HepG2 (cell line): ENCODE measurements around the gene INF2. TPM values are rescaled to one million over a fixed set of nuclear protein-coding genes. Genes with fewer than 3 reads are reported as not detected.
A peak's percentile ranks its signal among the peaks of the same experiment; 100 is the strongest.

Experiments
- DMAP1 ChIP-seq: IDR thresholded peaks from 2 replicates; pipeline ENCODE4 v1.6.1; 2016
- FOSL2 ChIP-seq: sonication (generic); formaldehyde crosslinking; IDR thresholded peaks from 2 replicates; pipeline ENCODE4 v1.4.0; 2020; ENCODE audit warnings: missing genetic modification reagents
- KLF15 ChIP-seq: sonication (generic); formaldehyde crosslinking; IDR thresholded peaks from 2 replicates; pipeline ENCODE4 v1.8.1; 2023; ENCODE audit warnings: borderline replicate concordance, mild to moderate bottlenecking, inconsistent platforms, missing genetic modification reagents, mixed read lengths
- NFYC ChIP-seq: IDR thresholded peaks from 2 replicates; pipeline ENCODE4 v1.6.1; 2016; ENCODE audit warnings: missing genetic modification reagents, missing compliant biosample characterization
- RARG ChIP-seq: sonication (generic); formaldehyde crosslinking; IDR thresholded peaks from 2 replicates; pipeline ENCODE4 v1.4.0; 2020; ENCODE audit warnings: low read depth, mild to moderate bottlenecking, missing genetic modification reagents
- RXRB ChIP-seq: IDR thresholded peaks from 2 replicates; pipeline ENCODE4 v1.6.1; 2016; ENCODE audit warnings: borderline replicate concordance, missing genetic modification reagents, missing compliant biosample characterization
- SETDB1 ChIP-seq: sonication (generic); formaldehyde crosslinking; IDR thresholded peaks from 2 replicates; pipeline ENCODE4 v1.5.1; 2020; ENCODE audit warnings: missing genetic modification reagents, mild to moderate bottlenecking, borderline replicate concordance
- SMC3 ChIP-seq: IDR thresholded peaks from 2 replicates; pipeline ENCODE4 v1.6.1; 2011; ENCODE audit warnings: low read length, improper control_type of control experiment
- ZNF530 ChIP-seq: sonication (generic); formaldehyde crosslinking; IDR thresholded peaks from 2 replicates; pipeline ENCODE4 v1.5.0; 2020; ENCODE audit warnings: low read depth, mild to moderate bottlenecking, missing genetic modification reagents
- ZNF720 ChIP-seq: sonication (generic); formaldehyde crosslinking; IDR thresholded peaks from 2 replicates; pipeline ENCODE4 v1.4.0; 2020; ENCODE audit warnings: missing genetic modification reagents
- ZNF724P ChIP-seq: sonication (generic); formaldehyde crosslinking; IDR thresholded peaks from 2 replicates; pipeline ENCODE4 v1.8.0; 2022; ENCODE audit warnings: missing genetic modification reagents, borderline replicate concordance
- ZSCAN29 ChIP-seq: sonication (generic); formaldehyde crosslinking; conservative IDR thresholded peaks from 2 replicates; pipeline ENCODE4 v1.4.0; 2020; ENCODE audit warnings: mild to moderate bottlenecking, missing genetic modification reagents
- polyA plus RNA-seq, 8 experiments: library from polyadenylated mRNA; depleted of rRNA in 3 of 8; stranded (reverse) in 7 of 8; unstranded in 1 of 8; fragments of >200 nt; fragmentation: Illumina TruSeq in 4 of 8; extraction: Trizol in 4 of 8; gene quantifications; 2 replicates each; pipeline versions ENCODE4 v1.2.1 to v1.2.3, GENCODE V29; 2011 to 2016; ENCODE audit warnings: low read depth in 4 of 8, missing spikeins in 1 of 8, mixed read lengths in 1 of 8; ENCODE audit not compliant: insufficient read depth in 1 of 8
- total RNA-seq, 5 experiments: library from RNA; depleted of rRNA; stranded (reverse); fragments of >200 nt; fragmentation: Illumina TruSeq; extraction: Trizol; gene quantifications; 2 replicates each; pipeline ENCODE4 v1.2.3, GENCODE V29; 2016; ENCODE audit warnings: low read depth in 1 of 5
- TF ChIP-seq, protein P1 (sequence below): IDR thresholded peaks from 2 replicates; pipeline ENCODE4 v1.6.1; 2016; ENCODE audit warnings: missing biosample characterization, missing genetic modification reagents, low read depth
- TF ChIP-seq, protein P2 (sequence below): sonication (generic); formaldehyde crosslinking; IDR thresholded peaks from 2 replicates; pipeline ENCODE4 v1.5.1; 2020; ENCODE audit warnings: mild to moderate bottlenecking, missing genetic modification reagents, borderline replicate concordance
- TF ChIP-seq, protein P3 (sequence below): sonication (generic); formaldehyde crosslinking; IDR thresholded peaks from 2 replicates; pipeline ENCODE4 v1.5.0; 2020; ENCODE audit warnings: missing genetic modification reagents
- TF ChIP-seq, protein P4 (sequence below): fragments of 450-650 bp; IDR thresholded peaks from 2 replicates; pipeline ENCODE4 v1.6.1; 2017
- TF ChIP-seq, protein P5 (sequence below): sonication (generic); formaldehyde crosslinking; IDR thresholded peaks from 2 replicates; pipeline ENCODE4 v1.8.0; 2023; ENCODE audit warnings: mild to moderate bottlenecking, missing genetic modification reagents
- TF ChIP-seq, protein P6 (sequence below): sonication (generic); formaldehyde crosslinking; IDR thresholded peaks from 2 replicates; pipeline ENCODE4 v1.5.1; 2020; ENCODE audit warnings: mild to moderate bottlenecking, missing genetic modification reagents, moderate library complexity

The INF2 gene
- total and polyA plus RNA-seq, 2 of the 13 experiments (the other 11 are each of a cell fraction or from before 2014, with no cell fraction given): 16.4 to 26.4 TPM

DNA sequence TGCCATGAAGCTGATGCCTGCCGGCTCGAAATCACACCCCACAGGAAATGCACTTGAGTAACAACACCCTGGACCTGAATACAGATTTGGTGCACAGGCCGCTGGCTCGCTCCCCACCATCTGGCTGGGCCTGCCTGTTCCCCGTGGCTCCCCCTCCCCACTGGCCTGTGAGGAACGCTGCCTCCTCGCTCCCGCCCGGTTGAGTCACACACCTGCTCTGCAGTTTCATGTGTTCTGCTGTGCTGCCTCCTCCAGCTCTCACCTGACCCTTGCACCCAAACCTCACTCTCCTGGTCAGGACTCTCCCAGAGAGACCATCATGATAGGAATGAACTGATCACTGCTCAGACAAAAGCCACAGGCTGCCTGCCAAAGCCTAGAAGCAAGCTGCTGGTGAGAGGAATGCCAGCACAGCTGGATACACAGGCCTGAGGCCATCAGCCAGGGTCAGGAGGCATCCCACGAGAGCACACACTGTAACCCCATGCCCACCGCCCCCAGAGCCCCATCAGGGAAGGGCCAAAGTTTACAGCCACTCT, 59.8 kb downstream of the INF2 start (continued):
- TF ChIP-seq, protein P1, sequence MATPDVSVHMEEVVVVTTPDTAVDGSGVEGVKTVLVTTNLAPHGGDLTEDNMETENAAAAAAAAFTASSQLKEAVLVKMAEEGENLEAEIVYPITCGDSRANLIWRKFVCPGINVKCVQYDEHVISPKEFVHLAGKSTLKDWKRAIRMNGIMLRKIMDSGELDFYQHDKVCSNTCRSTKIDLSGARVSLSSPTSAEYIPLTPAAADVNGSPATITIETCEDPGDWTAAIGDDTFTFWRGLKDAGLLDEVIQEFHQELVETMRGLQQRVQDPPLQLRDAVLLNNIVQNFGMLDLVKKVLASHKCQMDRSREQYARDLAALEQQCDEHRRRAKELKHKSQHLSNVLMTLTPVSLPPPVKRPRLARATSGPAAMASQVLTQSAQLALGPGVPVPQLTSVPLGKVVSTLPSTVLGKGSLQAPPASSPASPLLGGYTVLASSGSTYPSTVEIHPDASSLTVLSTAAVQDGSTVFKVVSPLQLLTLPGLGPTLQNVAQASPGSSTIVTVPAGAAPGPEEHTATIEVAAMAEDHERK (CRISPR knock-in tag): no peak
- 0 out of 2 replicates have a peak, but pooled peaks have one; percentile 29 for TF ChIP-seq SMC3
- TF ChIP-seq, protein P2, sequence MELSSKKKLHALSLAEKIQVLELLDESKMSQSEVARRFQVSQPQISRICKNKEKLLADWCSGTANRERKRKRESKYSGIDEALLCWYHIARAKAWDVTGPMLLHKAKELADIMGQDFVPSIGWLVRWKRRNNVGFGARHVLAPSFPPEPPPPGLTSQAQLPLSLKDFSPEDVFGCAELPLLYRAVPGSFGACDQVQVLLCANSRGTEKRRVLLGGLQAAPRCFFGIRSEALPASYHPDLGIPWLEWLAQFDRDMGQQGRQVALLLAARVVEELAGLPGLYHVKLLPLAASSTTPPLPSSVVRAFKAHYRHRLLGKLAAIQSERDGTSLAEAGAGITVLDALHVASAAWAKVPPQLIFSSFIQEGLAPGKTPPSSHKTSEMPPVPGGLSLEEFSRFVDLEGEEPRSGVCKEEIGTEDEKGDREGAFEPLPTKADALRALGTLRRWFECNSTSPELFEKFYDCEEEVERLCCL: no peak
- TF ChIP-seq, protein P3, sequence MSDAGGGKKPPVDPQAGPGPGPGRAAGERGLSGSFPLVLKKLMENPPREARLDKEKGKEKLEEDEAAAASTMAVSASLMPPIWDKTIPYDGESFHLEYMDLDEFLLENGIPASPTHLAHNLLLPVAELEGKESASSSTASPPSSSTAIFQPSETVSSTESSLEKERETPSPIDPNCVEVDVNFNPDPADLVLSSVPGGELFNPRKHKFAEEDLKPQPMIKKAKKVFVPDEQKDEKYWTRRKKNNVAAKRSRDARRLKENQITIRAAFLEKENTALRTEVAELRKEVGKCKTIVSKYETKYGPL (CRISPR knock-in tag): no peak
- no peak for TF ChIP-seq ZNF720 (CRISPR knock-in tag)
- TF ChIP-seq, protein P4, sequence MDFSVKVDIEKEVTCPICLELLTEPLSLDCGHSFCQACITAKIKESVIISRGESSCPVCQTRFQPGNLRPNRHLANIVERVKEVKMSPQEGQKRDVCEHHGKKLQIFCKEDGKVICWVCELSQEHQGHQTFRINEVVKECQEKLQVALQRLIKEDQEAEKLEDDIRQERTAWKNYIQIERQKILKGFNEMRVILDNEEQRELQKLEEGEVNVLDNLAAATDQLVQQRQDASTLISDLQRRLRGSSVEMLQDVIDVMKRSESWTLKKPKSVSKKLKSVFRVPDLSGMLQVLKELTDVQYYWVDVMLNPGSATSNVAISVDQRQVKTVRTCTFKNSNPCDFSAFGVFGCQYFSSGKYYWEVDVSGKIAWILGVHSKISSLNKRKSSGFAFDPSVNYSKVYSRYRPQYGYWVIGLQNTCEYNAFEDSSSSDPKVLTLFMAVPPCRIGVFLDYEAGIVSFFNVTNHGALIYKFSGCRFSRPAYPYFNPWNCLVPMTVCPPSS: no peak
- no peak for TF ChIP-seq NFYC
- no peak for TF ChIP-seq ZNF724P (CRISPR knock-in tag)
- no peak; the same call in 1 of the 2 replicates for TF ChIP-seq RXRB (CRISPR knock-in tag)
- TF ChIP-seq, protein P5, sequence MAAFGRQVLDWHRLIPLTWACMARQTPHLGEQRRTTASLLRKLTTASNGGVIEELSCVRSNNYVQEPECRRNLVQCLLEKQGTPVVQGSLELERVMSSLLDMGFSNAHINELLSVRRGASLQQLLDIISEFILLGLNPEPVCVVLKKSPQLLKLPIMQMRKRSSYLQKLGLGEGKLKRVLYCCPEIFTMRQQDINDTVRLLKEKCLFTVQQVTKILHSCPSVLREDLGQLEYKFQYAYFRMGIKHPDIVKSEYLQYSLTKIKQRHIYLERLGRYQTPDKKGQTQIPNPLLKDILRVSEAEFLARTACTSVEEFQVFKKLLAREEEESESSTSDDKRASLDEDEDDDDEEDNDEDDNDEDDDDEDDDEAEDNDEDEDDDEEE (CRISPR knock-in tag): no peak
- TF ChIP-seq SETDB1 (CRISPR knock-in tag): no peak
- no peak for TF ChIP-seq KLF15 (CRISPR knock-in tag)
- TF ChIP-seq DMAP1 (CRISPR knock-in tag): no peak
- TF ChIP-seq RARG: no peak
- peak; percentile 55; the same call in 1 of the 2 replicates for TF ChIP-seq ZSCAN29 (CRISPR knock-in tag)
- peak; percentile 85 for TF ChIP-seq FOSL2 (CRISPR knock-in tag)
- TF ChIP-seq, protein P6, sequence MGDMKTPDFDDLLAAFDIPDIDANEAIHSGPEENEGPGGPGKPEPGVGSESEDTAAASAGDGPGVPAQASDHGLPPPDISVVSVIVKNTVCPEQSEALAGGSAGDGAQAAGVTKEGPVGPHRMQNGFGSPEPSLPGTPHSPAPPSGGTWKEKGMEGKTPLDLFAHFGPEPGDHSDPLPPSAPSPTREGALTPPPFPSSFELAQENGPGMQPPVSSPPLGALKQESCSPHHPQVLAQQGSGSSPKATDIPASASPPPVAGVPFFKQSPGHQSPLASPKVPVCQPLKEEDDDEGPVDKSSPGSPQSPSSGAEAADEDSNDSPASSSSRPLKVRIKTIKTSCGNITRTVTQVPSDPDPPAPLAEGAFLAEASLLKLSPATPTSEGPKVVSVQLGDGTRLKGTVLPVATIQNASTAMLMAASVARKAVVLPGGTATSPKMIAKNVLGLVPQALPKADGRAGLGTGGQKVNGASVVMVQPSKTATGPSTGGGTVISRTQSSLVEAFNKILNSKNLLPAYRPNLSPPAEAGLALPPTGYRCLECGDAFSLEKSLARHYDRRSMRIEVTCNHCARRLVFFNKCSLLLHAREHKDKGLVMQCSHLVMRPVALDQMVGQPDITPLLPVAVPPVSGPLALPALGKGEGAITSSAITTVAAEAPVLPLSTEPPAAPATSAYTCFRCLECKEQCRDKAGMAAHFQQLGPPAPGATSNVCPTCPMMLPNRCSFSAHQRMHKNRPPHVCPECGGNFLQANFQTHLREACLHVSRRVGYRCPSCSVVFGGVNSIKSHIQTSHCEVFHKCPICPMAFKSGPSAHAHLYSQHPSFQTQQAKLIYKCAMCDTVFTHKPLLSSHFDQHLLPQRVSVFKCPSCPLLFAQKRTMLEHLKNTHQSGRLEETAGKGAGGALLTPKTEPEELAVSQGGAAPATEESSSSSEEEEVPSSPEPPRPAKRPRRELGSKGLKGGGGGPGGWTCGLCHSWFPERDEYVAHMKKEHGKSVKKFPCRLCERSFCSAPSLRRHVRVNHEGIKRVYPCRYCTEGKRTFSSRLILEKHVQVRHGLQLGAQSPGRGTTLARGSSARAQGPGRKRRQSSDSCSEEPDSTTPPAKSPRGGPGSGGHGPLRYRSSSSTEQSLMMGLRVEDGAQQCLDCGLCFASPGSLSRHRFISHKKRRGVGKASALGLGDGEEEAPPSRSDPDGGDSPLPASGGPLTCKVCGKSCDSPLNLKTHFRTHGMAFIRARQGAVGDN (CRISPR knock-in tag): peak; percentile 97
- no peak for TF ChIP-seq ZNF530 (CRISPR knock-in tag)
